GM18868 (cell line): ENCODE measurements around the gene GPR17.

ENCODE experiments used
- ATAC-seq: cut with Tn5 transposase; IDR thresholded peaks from one replicate; pipeline ENCODE4 v1.9.1; 2021; ENCODE audit warnings: mild to moderate bottlenecking, moderate library complexity; ENCODE audit not compliant: unreplicated experiment

Gene GPR17

GRCh38 chr2:127614246-127614645 lies 31.7 kb upstream of the GPR17 start:
- no peak for ATAC-seq

GRCh38 chr2:127614731-127615130 lies 31.2 kb upstream of the GPR17 start:
- ATAC-seq = no peak

GRCh38 chr2:127615511-127616166 lies 30.3 kb upstream of the GPR17 start:
- ATAC-seq = no peak

- ATAC-seq = no peak
Measured at GRCh38 chr2:127618551-127619202, 27.3 kb upstream of the GPR17 start.

GRCh38 chr2:127619203-127619590 lies 26.8 kb upstream of the GPR17 start:
- ATAC-seq = no peak

- ATAC-seq = no peak
Measured at GRCh38 chr2:127619877-127620705, 25.9 kb upstream of the GPR17 start.

- ATAC-seq = no peak
Measured at GRCh38 chr2:127620866-127621265, 25.1 kb upstream of the GPR17 start.

- no peak for ATAC-seq
Measured at GRCh38 chr2:127621981-127622431, 23.9 kb upstream of the GPR17 start.

GRCh38 chr2:127622561-127623387 lies 23.2 kb upstream of the GPR17 start:
- ATAC-seq = no peak

GRCh38 chr2:127623388-127624319 lies 22.3 kb upstream of the GPR17 start:
- no peak for ATAC-seq

- ATAC-seq = no peak
Measured at GRCh38 chr2:127624320-127624755, 21.6 kb upstream of the GPR17 start.

GRCh38 chr2:127624756-127625571 lies 21.0 kb upstream of the GPR17 start:
- ATAC-seq = no peak

GRCh38 chr2:127625572-127625951 lies 20.4 kb upstream of the GPR17 start:
- no peak for ATAC-seq

GRCh38 chr2:127626175-127626574 lies 19.8 kb upstream of the GPR17 start:
- no peak for ATAC-seq

- no peak for ATAC-seq
Measured at GRCh38 chr2:127626917-127627739, 18.8 kb upstream of the GPR17 start.

GRCh38 chr2:127627740-127628571 lies 18.0 kb upstream of the GPR17 start:
- ATAC-seq = no peak
